B cell (primary cell): Measurements from ENCODE around the gene NLRC5. TPM values are rescaled to one million over a fixed set of nuclear protein-coding genes. Genes with fewer than 3 reads are reported as not detected.

ENCODE experiments used
- ATAC-seq: fragments of 200-7000 bp; cut with Tn5 transposase; one replicate; pipeline ENCODE4 v1.10.0; 2021; ENCODE audit warnings: low read depth, mild to moderate bottlenecking, moderate number of reproducible peaks, moderate library complexity
- CTCF ChIA-PET: fragments of 350-600 bp; sonication (Branson Sonifier 250); formaldehyde crosslinking; loops from one replicate; lab custom pipeline; 2021; ENCODE audit warnings: antibody characterized with exemption, inconsistent platforms; lab: Charles Lee
- POLR2A ChIA-PET: fragments of 350-600 bp; sonication (Branson Sonifier 250); formaldehyde crosslinking; loops from one replicate; lab custom pipeline; 2021; ENCODE audit warnings: antibody characterized with exemption; lab: Charles Lee
- DNase-seq: peaks from one replicate; pipeline ENCODE4 v3.0.0; 2013
- H2AFZ ChIP-seq: 2 replicates; pipeline ENCODE4 v1.6.1; 2012; ENCODE audit warnings: mild to moderate bottlenecking, low read depth, low read length; ENCODE audit not compliant: insufficient read depth, poor library complexity, severe bottlenecking
- H3K27ac ChIP-seq, 2 donors: 1 replicate in 1 of 2; 2 replicates in 1 of 2; pipeline ENCODE4 v1.5.1; 2012 to 2013; ENCODE audit warnings: low read length in 2 of 2, mild to moderate bottlenecking in 2 of 2, moderate library complexity in 1 of 2
- H3K27me3 ChIP-seq, 4 experiments: fragments of 200-600 bp in 1 of 4; sonication (generic) in 1 of 4; replicated peaks in 1 of 4; 1 replicate in 2 of 4; 2 replicates in 2 of 4; pipeline versions ENCODE4 v1.6.1 to v1.7.0; 2013 to 2016; ENCODE audit warnings: low read length in 3 of 4, mild to moderate bottlenecking in 2 of 4, mixed read lengths in 1 of 4, moderate library complexity in 1 of 4; ENCODE audit not compliant: insufficient read depth in 4 of 4, control insufficient read depth in 3 of 4; ENCODE audit errors: control extremely low read depth in 1 of 4
- H3K36me3 ChIP-seq, 2 experiments: replicated peaks in 1 of 2; 1 replicate in 1 of 2; 2 replicates in 1 of 2; pipeline versions ENCODE4 v1.6.1 to v1.7.1; 2013; ENCODE audit warnings: low read length in 1 of 2; ENCODE audit not compliant: insufficient read depth in 2 of 2, control insufficient read depth in 1 of 2; ENCODE audit errors: control extremely low read depth in 1 of 2, extremely low read depth in 1 of 2
- H3K4me1 ChIP-seq, 2 donors: fragments of 200-600 bp in 1 of 2; sonication (generic) in 1 of 2; 1 replicate in 1 of 2; 2 replicates in 1 of 2; pipeline versions ENCODE4 v1.5.1 to v1.6.1; 2013 to 2017; ENCODE audit warnings: low read length in 2 of 2; ENCODE audit not compliant: control insufficient read depth in 2 of 2, insufficient read depth in 2 of 2
- H3K4me2 ChIP-seq: replicated peaks from 2 replicates; pipeline ENCODE3; 2012; ENCODE audit warnings: mild to moderate bottlenecking, low read depth, low read length; ENCODE audit not compliant: poor library complexity, severe bottlenecking
- H3K4me3 ChIP-seq, 5 experiments: fragments of 200-600 bp in 1 of 5; sonication (generic) in 1 of 5; 1 replicate in 3 of 5; 2 replicates in 2 of 5; pipeline versions ENCODE4 v1.5.1 to v1.7.0; 2011 to 2016; ENCODE audit warnings: low read length in 4 of 5, mild to moderate bottlenecking in 4 of 5, low read depth in 2 of 5, control low read depth in 1 of 5, moderate library complexity in 1 of 5; ENCODE audit not compliant: insufficient read depth in 1 of 5; ENCODE audit errors: control extremely low read depth in 1 of 5, extremely low read depth in 1 of 5
- H3K79me2 ChIP-seq: fragments of 200-600 bp; sonication (generic); one replicate; pipeline ENCODE4 v1.6.0; 2016; ENCODE audit warnings: low read length; ENCODE audit not compliant: control insufficient read depth, insufficient read depth
- H3K9ac ChIP-seq: fragments of 200-600 bp; sonication (generic); 2 replicates; pipeline ENCODE4 v1.6.1; 2017; ENCODE audit warnings: mild to moderate bottlenecking, low read length, moderate library complexity
- H3K9me3 ChIP-seq, 3 donors: one replicate each; pipeline versions ENCODE4 v1.6.1 to v1.7.1; 2013; ENCODE audit warnings: low read length in 2 of 3; ENCODE audit not compliant: control insufficient read depth in 2 of 3, insufficient read depth in 1 of 3; ENCODE audit errors: control extremely low read depth in 1 of 3
- H4K20me1 ChIP-seq: 2 replicates; pipeline ENCODE4 v1.6.0; 2012; ENCODE audit warnings: mild to moderate bottlenecking, low read length; ENCODE audit not compliant: insufficient read depth, control insufficient read depth, poor library complexity, severe bottlenecking
- H3K27ac Mint-ChIP-seq: one replicate; pipeline ENCODE4 v1.8.0; 2021; ENCODE audit warnings: mixed read lengths
- H3K27me3 Mint-ChIP-seq: one replicate; pipeline ENCODE4 v1.8.0; 2021; ENCODE audit warnings: mixed read lengths
- H3K4me1 Mint-ChIP-seq: one replicate; pipeline ENCODE4 v1.8.0; 2021; ENCODE audit warnings: mixed read lengths
- H3K4me3 Mint-ChIP-seq: one replicate; pipeline ENCODE4 v1.8.0; 2021; ENCODE audit warnings: mixed read lengths
- H3K9me3 Mint-ChIP-seq: one replicate; pipeline ENCODE4 v1.8.0; 2022; ENCODE audit warnings: mixed read lengths; ENCODE audit not compliant: insufficient read depth
- CTCF ChIP-seq: fragments of 200-600 bp; IDR thresholded peaks from one replicate; pipeline ENCODE4 v1.8.0; 2022; ENCODE audit warnings: antibody characterized with exemption, mild to moderate bottlenecking
- EZH2 ChIP-seq: IDR thresholded peaks from 2 replicates; pipeline ENCODE4 v1.6.1; 2012; ENCODE audit warnings: borderline replicate concordance, low read depth, mild to moderate bottlenecking, moderate library complexity, low read length; ENCODE audit not compliant: insufficient read depth, poor library complexity, severe bottlenecking
- whole genome bisulfite sequencing: methylation state at CpG from one replicate; pipeline ENCODE4 v1.1.5; 2013; ENCODE audit warnings: missing lambda C conversion rate; ENCODE audit not compliant: insufficient coverage; 5-methylcytosine and 5-hydroxymethylcytosine counted together
- intact Hi-C: fragments of 100-400 bp; cut with micrococcal nuclease; formaldehyde crosslinking; loops from one replicate; pipeline ENCODE4 v1.10.0; 2022
- polyA plus RNA-seq: library from polyadenylated mRNA; depleted of rRNA; stranded (reverse); fragments of >200 nt; gene quantifications from 2 replicates; pipeline ENCODE4 v1.2.3, GENCODE V29; 2012
- total RNA-seq, 2 donors: library from RNA; stranded (reverse); fragments of 120-200 nt in 1 of 2; gene quantifications; 1 replicate in 1 of 2; 2 replicates in 1 of 2; pipeline versions ENCODE4 v1.2.3 to v1.2.4, GENCODE V29; 2013 to 2022

Gene NLRC5
- total and polyA plus RNA-seq, 2 donors (not counting 1 experiment from before 2014, with no cell fraction given), result 349 to 510 TPM

DNA sequence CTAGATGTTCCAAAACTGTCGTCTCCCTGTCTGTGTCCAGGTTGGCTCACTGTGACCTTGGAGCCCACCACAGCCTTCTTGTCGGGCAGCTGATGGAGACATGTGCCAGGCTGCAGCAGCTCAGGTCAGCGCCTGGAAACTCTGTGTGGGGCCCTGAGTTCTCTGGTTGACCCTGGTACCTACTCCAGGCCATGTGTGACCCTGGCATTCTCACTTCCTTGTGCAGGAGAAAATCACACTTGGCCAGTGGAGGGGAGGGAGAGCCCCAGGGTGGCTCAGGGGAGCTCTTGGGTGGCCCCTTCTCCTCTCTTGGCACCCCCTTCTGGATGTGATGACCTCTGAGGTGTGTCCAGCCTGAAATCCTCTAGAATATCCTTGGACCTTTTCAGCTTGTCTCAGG, 78.0 kb downstream of the NLRC5 start:
- Histone ChIP-seq H3K27me3 (no peaks in the 10 kb centered on the region), H3K4me1 (peaks cover 0 to 15% of the 10 kb centered on the region in 2 donors), H4K20me1 (no peaks in the 10 kb centered on the region), H3K27ac (no peak overlapping the region), H3K4me3 (no peak overlapping the region), H3K4me2 (no peak overlapping the region), H3K36me3 (peaks cover 1 to 54% of the 10 kb centered on the region in 2 experiments), H3K9me3 (peaks cover 0 to 6% (median 0%) of the 10 kb centered on the region in 3 donors), H2AFZ (no peak overlapping the region), H3K9ac (no peak overlapping the region), H3K79me2 (no peaks in the 10 kb centered on the region)
- intact Hi-C loops, result no loop called here
- DNase-seq, result no peak
- ChIA-PET CTCF (no interaction called here), POLR2A (interaction anchor here (0.5 kb wide), 1 partner anchor 76 kb away, joined by 5 read pairs; no protein-coding TSS in a partner anchor)
- TF ChIP-seq CTCF (no peak), EZH2 (no peak)
- Mint-ChIP-seq H3K9me3 (no peaks in the 10 kb centered on the region), H3K27ac (peak overlapping the region; percentile 56), H3K27me3 (no peaks in the 10 kb centered on the region), H3K4me1 (peaks cover 9% of the 10 kb centered on the region), H3K4me3 (no peak overlapping the region)
- 95% methylated on average over 3 of the region's 3 CpGs for WGBS
- no peak for ATAC-seq

GRCh38 chr16:57069053-57069452, 79.7 kb downstream of the NLRC5 start:
- H3K27me3 ChIP-seq, result no peaks in the 10 kb centered on the region
- peaks cover 0 to 15% of the 10 kb centered on the region in 2 donors for H3K4me1 ChIP-seq
- H3K27ac ChIP-seq, result no peak overlapping the region
- no peaks in the 10 kb centered on the region for H3K79me2 ChIP-seq
- H3K27me3 Mint-ChIP-seq, result no peaks in the 10 kb centered on the region
- no peak overlapping the region for H3K4me2 ChIP-seq
- H3K4me1 Mint-ChIP-seq, result peaks cover 9% of the 10 kb centered on the region
- ATAC-seq (no peak), DNase-seq (no peak)
- H3K36me3 ChIP-seq, result peaks cover 1 to 64% of the 10 kb centered on the region in 2 experiments
- H3K9ac ChIP-seq, result no peak overlapping the region
- H3K4me3 ChIP-seq, result no peak overlapping the region
- TF ChIP-seq CTCF, result no peak
- TF ChIP-seq EZH2, result no peak
- WGBS, result no CpG with 5 or more reads among the region's 7 CpGs
- H3K9me3 ChIP-seq, result no peaks in the 10 kb centered on the region
- H2AFZ ChIP-seq, result no peak overlapping the region
- no peaks in the 10 kb centered on the region for H4K20me1 ChIP-seq
- H3K27ac Mint-ChIP-seq, result no peak overlapping the region
- intact Hi-C loops, result no loop called here
- H3K4me3 Mint-ChIP-seq, result no peak overlapping the region
- ChIA-PET POLR2A (no interaction called here), CTCF (interaction anchor here (0.8 to 1.4 kb wide), 2 partner anchors 24 to 105 kb away, joined by 3 read pairs; no protein-coding TSS in a partner anchor)
- no peaks in the 10 kb centered on the region for H3K9me3 Mint-ChIP-seq
